MM.1S (cell line): ENCODE measurements around the gene NLGN1.

Source experiments
- DNase-seq: peaks from one replicate; pipeline ENCODE4 v3.0.0-alpha.2; 2015
- H2AFZ ChIP-seq: fragments of 300-600 bp; sonication (generic); 2 replicates; pipeline ENCODE4 v1.6.0; 2016; ENCODE audit warnings: antibody characterized with exemption, low read length
- H3F3A ChIP-seq: fragments of 300-600 bp; sonication (generic); 2 replicates; pipeline ENCODE4 v1.6.1; 2016; ENCODE audit warnings: mild to moderate bottlenecking, antibody characterized with exemption, low read length, moderate library complexity, mixed read lengths; ENCODE audit not compliant: insufficient read depth
- H3K27ac ChIP-seq: fragments of 300-600 bp; sonication (generic); 2 replicates; pipeline ENCODE4 v1.5.1; 2016; ENCODE audit warnings: mild to moderate bottlenecking, low read length
- H3K27me3 ChIP-seq: fragments of 300-600 bp; sonication (generic); replicated peaks from 2 replicates; pipeline ENCODE4 v1.6.0; 2016; ENCODE audit warnings: low read length; ENCODE audit not compliant: insufficient read depth
- H3K36me3 ChIP-seq: fragments of 300-600 bp; sonication (generic); replicated peaks from 2 replicates; pipeline ENCODE4 v1.6.1; 2016; ENCODE audit warnings: mild to moderate bottlenecking, low read length, mixed read lengths; ENCODE audit not compliant: insufficient read depth
- H3K4me1 ChIP-seq: fragments of 300-600 bp; sonication (generic); 2 replicates; pipeline ENCODE4 v1.6.1; 2016; ENCODE audit warnings: low read length, mixed read lengths
- H3K4me2 ChIP-seq: fragments of 300-600 bp; sonication (generic); 2 replicates; pipeline ENCODE4 v1.6.0; 2016; ENCODE audit warnings: low read depth, low read length
- H3K4me3 ChIP-seq: fragments of 300-600 bp; sonication (generic); 2 replicates; pipeline ENCODE4 v1.5.1; 2016; ENCODE audit warnings: low read length, mixed read lengths
- H3K79me2 ChIP-seq: fragments of 300-600 bp; sonication (generic); 2 replicates; pipeline ENCODE4 v1.6.1; 2016; ENCODE audit warnings: mixed run types, low read length, mixed read lengths
- H3K9ac ChIP-seq: fragments of 300-600 bp; sonication (generic); 2 replicates; pipeline ENCODE4 v1.6.1; 2016; ENCODE audit warnings: low read length, mixed read lengths
- H3K9me2 ChIP-seq: fragments of 300-600 bp; sonication (generic); replicated peaks from 2 replicates; pipeline ENCODE4 v1.6.1; 2016; ENCODE audit warnings: mild to moderate bottlenecking, low read length, mixed read lengths; ENCODE audit not compliant: insufficient read depth
- H3K9me3 ChIP-seq: fragments of 300-600 bp; sonication (generic); replicated peaks from 2 replicates; pipeline ENCODE4 v1.6.1; 2016; ENCODE audit warnings: mild to moderate bottlenecking, low read length, mixed read lengths; ENCODE audit not compliant: insufficient read depth
- H4K20me1 ChIP-seq: fragments of 300-600 bp; sonication (generic); 2 replicates; pipeline ENCODE4 v1.6.1; 2016; ENCODE audit warnings: mild to moderate bottlenecking, low read length, moderate library complexity, mixed read lengths; ENCODE audit not compliant: insufficient read depth
- CTCF ChIP-seq: fragments of 300-600 bp; sonication (generic); IDR thresholded peaks from 2 replicates; pipeline ENCODE4 v1.5.1; 2016; ENCODE audit warnings: antibody characterized with exemption, low read length, mixed read lengths
- EZH2 ChIP-seq: fragments of 300-600 bp; sonication (generic); optimal IDR thresholded peaks from 2 replicates; pipeline ENCODE3; 2017; ENCODE audit warnings: low read depth, mild to moderate bottlenecking, antibody characterized with exemption, low read length, mixed read lengths
- EZH2phosphoT487 ChIP-seq: fragments of 300-600 bp; sonication (generic); IDR thresholded peaks from 2 replicates; pipeline ENCODE4 v1.6.1; 2018; ENCODE audit warnings: antibody characterized with exemption, low read length

The NLGN1 gene

GRCh38 chr3:173750095-173750494, 352.6 kb downstream of the NLGN1 start:
- no peak overlapping the region for H3K4me2 ChIP-seq
- TF ChIP-seq CTCF, result no peak
- no peak for TF ChIP-seq EZH2phosphoT487
- TF ChIP-seq EZH2, result no peak

GRCh38 chr3:173750591-173750990, 353.0 kb downstream of the NLGN1 start:
- no peaks in the 10 kb centered on the region for H3F3A ChIP-seq
- H3K36me3 ChIP-seq, result no peaks in the 10 kb centered on the region
- H3K27ac ChIP-seq, result no peak overlapping the region
- DNase-seq, result no peak
- H3K79me2 ChIP-seq, result no peaks in the 10 kb centered on the region
- TF ChIP-seq EZH2phosphoT487 (no peak), CTCF (no peak), EZH2 (no peak)
- H3K9me3 ChIP-seq, result no peaks in the 10 kb centered on the region
- H3K27me3 ChIP-seq, result no peaks in the 10 kb centered on the region
- no peak overlapping the region for H3K4me2 ChIP-seq
- H4K20me1 ChIP-seq, result no peaks in the 10 kb centered on the region
- H3K4me3 ChIP-seq, result no peak overlapping the region
- no peaks in the 10 kb centered on the region for H3K9me2 ChIP-seq
- H3K9ac ChIP-seq, result no peak overlapping the region
- no peaks in the 10 kb centered on the region for H3K4me1 ChIP-seq
- no peak overlapping the region for H2AFZ ChIP-seq

More at GRCh38 chr3:173750095-173750494, 352.6 kb downstream of the NLGN1 start:
- no peak overlapping the region for H3K9ac ChIP-seq
- DNase-seq, result no peak
- no peak overlapping the region for H3K4me3 ChIP-seq
- H3K79me2 ChIP-seq, result no peaks in the 10 kb centered on the region
- H3K9me2 ChIP-seq, result no peaks in the 10 kb centered on the region
- no peak overlapping the region for H3K27ac ChIP-seq
- H3K27me3 ChIP-seq, result no peaks in the 10 kb centered on the region
- H4K20me1 ChIP-seq, result no peaks in the 10 kb centered on the region
- H3K9me3 ChIP-seq, result no peaks in the 10 kb centered on the region
- no peaks in the 10 kb centered on the region for H3K4me1 ChIP-seq
- no peaks in the 10 kb centered on the region for H3K36me3 ChIP-seq
- no peaks in the 10 kb centered on the region for H3F3A ChIP-seq
- H2AFZ ChIP-seq, result no peak overlapping the region

GRCh38 chr3:173753593-173753992, 356.0 kb downstream of the NLGN1 start:
- Histone ChIP-seq H3K4me3 (no peak overlapping the region), H3K27me3 (no peaks in the 10 kb centered on the region), H3K36me3 (no peaks in the 10 kb centered on the region), H4K20me1 (no peaks in the 10 kb centered on the region), H3K4me1 (no peaks in the 10 kb centered on the region), H3K9me3 (no peaks in the 10 kb centered on the region), H3K4me2 (no peak overlapping the region), H3K79me2 (no peaks in the 10 kb centered on the region), H3K9me2 (no peaks in the 10 kb centered on the region), H3K9ac (no peak overlapping the region), H3F3A (no peaks in the 10 kb centered on the region), H3K27ac (no peak overlapping the region), H2AFZ (no peak overlapping the region)
- TF ChIP-seq CTCF, result no peak
- no peak for TF ChIP-seq EZH2
- no peak for TF ChIP-seq EZH2phosphoT487
- DNase-seq, result no peak
